Endothelial cell (in vitro differentiated cells): ENCODE results near the gene GAN. TPM values are rescaled to one million over a fixed set of nuclear protein-coding genes. Genes with fewer than 3 reads are reported as not detected.

Experiments
- DNase-seq: peaks from one replicate; pipeline ENCODE4 v3.0.0; 2021; ENCODE audit warnings: low spot score
- H3K27ac Mint-ChIP-seq: one replicate; pipeline ENCODE4 v1.8.0; 2021; ENCODE audit warnings: mixed read lengths, inconsistent platforms; ENCODE audit not compliant: unreplicated experiment
- H3K27me3 Mint-ChIP-seq: one replicate; pipeline ENCODE4 v1.8.0; 2021; ENCODE audit warnings: mild to moderate bottlenecking, moderate library complexity, mixed read lengths, inconsistent platforms; ENCODE audit not compliant: unreplicated experiment
- H3K36me3 Mint-ChIP-seq: one replicate; pipeline ENCODE4 v1.8.0; 2021; ENCODE audit warnings: mild to moderate bottlenecking, low read depth, mixed read lengths, inconsistent platforms; ENCODE audit not compliant: unreplicated experiment
- H3K4me1 Mint-ChIP-seq: one replicate; pipeline ENCODE4 v1.8.0; 2021; ENCODE audit warnings: mild to moderate bottlenecking, mixed read lengths, inconsistent platforms; ENCODE audit not compliant: unreplicated experiment
- H3K4me3 Mint-ChIP-seq: one replicate; pipeline ENCODE4 v1.8.0; 2021; ENCODE audit warnings: mild to moderate bottlenecking, mixed read lengths, inconsistent platforms; ENCODE audit not compliant: unreplicated experiment
- H3K9me3 Mint-ChIP-seq: one replicate; pipeline ENCODE4 v1.8.0; 2021; ENCODE audit warnings: mixed read lengths, inconsistent platforms; ENCODE audit not compliant: unreplicated experiment
- total RNA-seq: library from RNA; stranded (reverse); fragmentation: NEBNext Ultra II Directional; extraction: Animal tissue kit (Norgen Biotek cat#: 25700); gene quantifications from one replicate; pipeline ENCODE4 v1.2.1, GENCODE V29; 2021; ENCODE audit not compliant: unreplicated experiment
- TF ChIP-seq, protein P1 (sequence below): fragments of 200-600 bp; sonication (generic); IDR thresholded peaks from one replicate; pipeline ENCODE4 v1.5.0; 2021; ENCODE audit warnings: antibody characterized with exemption; ENCODE audit not compliant: unreplicated experiment

Gene GAN
- total RNA-seq, 1 donor from 2014 or later, result 24.2 TPM

DNA sequence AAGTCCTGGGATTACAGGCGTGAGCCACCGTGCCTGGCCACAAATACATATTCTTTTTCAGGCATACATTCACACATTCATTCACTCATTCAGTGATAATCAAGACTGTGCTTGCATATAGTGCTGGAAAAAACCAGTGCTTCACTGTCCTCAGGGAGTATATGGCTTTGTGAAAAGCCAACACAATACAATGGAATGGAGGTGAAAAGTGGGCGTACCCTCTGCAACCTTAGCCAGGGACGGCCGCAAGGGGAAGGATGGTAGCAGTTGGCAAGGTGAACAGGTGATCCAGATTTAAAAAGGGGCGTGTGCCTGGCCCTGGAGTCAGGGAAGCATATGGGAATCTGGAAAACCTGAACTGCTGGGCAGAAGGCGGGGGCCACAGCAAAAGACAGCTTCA lies 18.1 kb upstream of the GAN start:
- H3K4me3 Mint-ChIP-seq, result no peak overlapping the region
- H3K27ac Mint-ChIP-seq, result no peak overlapping the region
- H3K4me1 Mint-ChIP-seq, result no peaks in the 10 kb centered on the region
- no peaks in the 10 kb centered on the region for H3K36me3 Mint-ChIP-seq
- TF ChIP-seq, protein P1, sequence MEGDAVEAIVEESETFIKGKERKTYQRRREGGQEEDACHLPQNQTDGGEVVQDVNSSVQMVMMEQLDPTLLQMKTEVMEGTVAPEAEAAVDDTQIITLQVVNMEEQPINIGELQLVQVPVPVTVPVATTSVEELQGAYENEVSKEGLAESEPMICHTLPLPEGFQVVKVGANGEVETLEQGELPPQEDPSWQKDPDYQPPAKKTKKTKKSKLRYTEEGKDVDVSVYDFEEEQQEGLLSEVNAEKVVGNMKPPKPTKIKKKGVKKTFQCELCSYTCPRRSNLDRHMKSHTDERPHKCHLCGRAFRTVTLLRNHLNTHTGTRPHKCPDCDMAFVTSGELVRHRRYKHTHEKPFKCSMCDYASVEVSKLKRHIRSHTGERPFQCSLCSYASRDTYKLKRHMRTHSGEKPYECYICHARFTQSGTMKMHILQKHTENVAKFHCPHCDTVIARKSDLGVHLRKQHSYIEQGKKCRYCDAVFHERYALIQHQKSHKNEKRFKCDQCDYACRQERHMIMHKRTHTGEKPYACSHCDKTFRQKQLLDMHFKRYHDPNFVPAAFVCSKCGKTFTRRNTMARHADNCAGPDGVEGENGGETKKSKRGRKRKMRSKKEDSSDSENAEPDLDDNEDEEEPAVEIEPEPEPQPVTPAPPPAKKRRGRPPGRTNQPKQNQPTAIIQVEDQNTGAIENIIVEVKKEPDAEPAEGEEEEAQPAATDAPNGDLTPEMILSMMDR, result no peak
- DNase-seq, result no peak
- no peaks in the 10 kb centered on the region for H3K9me3 Mint-ChIP-seq
- no peaks in the 10 kb centered on the region for H3K27me3 Mint-ChIP-seq

DNA sequence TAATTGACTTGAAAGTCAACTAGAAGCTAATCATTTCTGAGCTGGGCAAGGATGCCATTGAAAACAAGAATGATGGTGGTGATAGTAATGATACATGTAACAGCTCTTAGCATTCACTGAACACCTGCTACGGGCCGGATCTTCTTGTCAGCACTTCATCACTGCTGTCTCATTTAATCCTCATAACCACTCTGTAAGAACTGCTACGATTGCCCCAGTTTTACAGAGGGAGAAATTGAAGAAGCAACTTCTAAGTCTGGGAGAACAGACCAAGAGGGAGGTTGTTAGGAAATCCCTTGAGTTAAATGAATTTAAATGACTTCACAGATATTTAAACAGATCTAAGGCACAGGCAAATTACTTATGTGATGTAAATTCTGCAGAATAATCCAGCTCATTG lies 7.0 kb upstream of the GAN start:
- H3K36me3 Mint-ChIP-seq, result no peaks in the 10 kb centered on the region
- H3K27me3 Mint-ChIP-seq, result no peaks in the 10 kb centered on the region

DNA sequence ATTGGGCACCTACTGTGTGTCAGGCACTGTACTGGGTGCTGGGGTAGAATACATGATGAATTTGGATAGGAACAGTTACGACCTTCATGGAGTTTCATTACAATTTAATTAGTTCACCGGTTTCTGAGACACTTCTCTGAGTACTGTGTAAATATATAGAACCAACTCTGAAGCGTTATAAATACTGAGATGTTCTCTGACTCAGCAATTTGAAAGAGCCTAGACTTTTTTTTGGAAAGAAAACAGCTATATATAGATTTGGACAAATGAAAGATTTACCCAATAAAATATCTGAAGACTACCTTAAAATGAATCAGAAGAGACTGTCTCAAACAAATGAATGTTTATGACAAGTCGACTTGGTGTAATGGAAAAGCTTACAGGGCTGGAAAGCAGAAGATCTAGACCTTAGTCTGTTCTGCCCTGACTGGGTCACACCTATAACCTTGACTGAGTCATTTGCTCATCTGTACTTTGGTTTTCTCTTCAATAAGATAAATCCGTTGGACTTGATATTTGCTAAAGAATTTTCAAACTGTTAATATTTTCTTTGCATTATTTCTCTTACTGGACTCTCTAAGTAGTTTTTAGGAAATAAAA lies 4.6 kb upstream of the GAN start:
- no peak for DNase-seq
- H3K36me3 Mint-ChIP-seq, result no peaks in the 10 kb centered on the region
- no peak overlapping the region for H3K27ac Mint-ChIP-seq
- no peaks in the 10 kb centered on the region for H3K27me3 Mint-ChIP-seq
- no peaks in the 10 kb centered on the region for H3K9me3 Mint-ChIP-seq
- H3K4me3 Mint-ChIP-seq, result no peak overlapping the region
- peaks cover 17% of the 10 kb centered on the region for H3K4me1 Mint-ChIP-seq
- TF ChIP-seq, protein P1, result no peak

More for the DNA sequence above, 7.0 kb upstream of the GAN start:
- no peak for DNase-seq
- no peak overlapping the region for H3K4me3 Mint-ChIP-seq
- H3K27ac Mint-ChIP-seq, result no peak overlapping the region
- H3K4me1 Mint-ChIP-seq, result peaks cover 4% of the 10 kb centered on the region
- no peaks in the 10 kb centered on the region for H3K9me3 Mint-ChIP-seq
- TF ChIP-seq, protein P1, result no peak

DNA sequence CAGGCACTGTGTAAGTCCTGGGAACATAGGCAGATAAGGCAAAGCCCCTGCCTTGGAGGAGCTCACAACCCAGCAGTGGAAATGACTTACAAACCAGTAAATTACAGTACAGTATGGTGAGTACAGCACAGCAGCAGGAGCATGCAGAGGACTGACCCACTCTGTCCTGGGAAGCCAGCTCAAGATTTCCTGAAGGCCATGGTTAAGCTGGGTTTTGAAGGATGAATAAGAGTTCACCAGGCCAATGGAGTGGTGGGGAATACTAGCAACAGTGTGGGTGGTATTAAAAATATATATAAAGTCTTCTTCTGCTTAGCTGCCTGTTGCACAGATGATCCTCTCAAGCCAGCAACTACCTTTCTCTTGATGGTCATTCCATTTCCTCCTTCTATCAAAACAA lies 3.0 kb upstream of the GAN start:
- TF ChIP-seq, protein P1, result no peak
- no peak for DNase-seq
- no peaks in the 10 kb centered on the region for H3K9me3 Mint-ChIP-seq
- no peak overlapping the region for H3K27ac Mint-ChIP-seq
- H3K36me3 Mint-ChIP-seq, result no peaks in the 10 kb centered on the region
- H3K27me3 Mint-ChIP-seq, result peaks cover 2% of the 10 kb centered on the region
- no peak overlapping the region for H3K4me3 Mint-ChIP-seq
- peaks cover 20% of the 10 kb centered on the region for H3K4me1 Mint-ChIP-seq

DNA sequence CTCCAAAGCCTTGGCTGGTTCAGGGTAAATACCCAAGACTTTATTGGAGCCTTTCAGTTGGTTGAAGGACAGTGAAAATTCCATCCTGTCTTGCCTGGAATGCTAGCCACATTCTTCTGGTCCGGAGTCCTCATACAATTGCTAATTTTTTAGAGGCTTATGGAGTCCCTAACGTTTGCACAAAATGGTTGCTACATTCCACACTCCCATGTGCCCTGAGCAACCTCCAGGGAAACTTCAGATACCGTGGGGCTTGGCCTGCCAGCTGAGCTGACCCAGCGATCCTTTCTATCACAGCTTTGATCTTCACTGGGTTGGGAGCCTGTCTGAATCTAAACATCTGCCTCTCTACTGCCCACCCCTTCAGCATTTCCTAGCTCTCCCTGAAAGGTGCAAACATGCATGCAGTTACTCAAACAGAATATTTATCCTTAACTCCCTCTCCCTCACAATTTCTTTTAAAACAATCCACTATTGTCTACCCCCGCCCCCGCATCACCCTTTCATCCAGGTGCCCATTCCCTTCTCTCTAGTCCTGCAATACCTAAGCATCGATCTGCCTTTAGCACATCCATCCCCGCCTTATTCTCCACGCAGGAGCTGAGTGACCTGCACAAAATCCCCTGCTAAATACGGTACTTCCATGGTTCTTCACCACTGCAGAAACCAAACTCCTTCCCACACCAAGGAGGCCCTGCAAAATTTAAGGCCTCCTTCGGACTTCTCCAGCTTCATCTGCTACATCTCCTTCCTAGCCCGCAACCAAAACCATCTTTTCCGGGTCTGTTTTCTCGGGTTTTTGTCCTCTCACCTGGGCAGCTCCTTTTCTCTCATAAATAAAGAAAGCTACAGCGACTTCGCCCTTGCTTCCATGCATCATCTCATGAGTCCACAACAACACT lies 810 bp upstream of the GAN start:
- no peak for DNase-seq
- H3K27ac Mint-ChIP-seq, result peak overlapping the region; percentile 84
- H3K4me1 Mint-ChIP-seq, result peaks cover 17% of the 10 kb centered on the region
- TF ChIP-seq, protein P1, result no peak
- H3K9me3 Mint-ChIP-seq, result no peaks in the 10 kb centered on the region
- no peaks in the 10 kb centered on the region for H3K36me3 Mint-ChIP-seq
- peaks cover 2% of the 10 kb centered on the region for H3K27me3 Mint-ChIP-seq
- H3K4me3 Mint-ChIP-seq, result peak overlapping the region; percentile 98
